Measurements from ENCODE around the gene MATCAP1. TPM values are rescaled to one million over a fixed set of nuclear protein-coding genes. Genes with fewer than 3 reads are reported as not detected.

Gene MATCAP1
- total RNA-seq, 1 experiment from 2014 or later, result 51.2 TPM

- no peak overlapping the region for H2AK5ac ChIP-seq (ENCODE audit: insufficient read length, low read length)
- H3K27ac ChIP-seq (ENCODE audit: insufficient read length, low read depth, low read length), result no peak overlapping the region
- H2BK5ac ChIP-seq (ENCODE audit: insufficient read length, low read length), result no peak overlapping the region
- H3K14ac ChIP-seq (ENCODE audit: insufficient read depth, low read length), result no peak overlapping the region
- H3K23ac ChIP-seq (ENCODE audit: insufficient read length, low read depth, low read length), result no peak overlapping the region
- no peaks in the 10 kb centered on the region for H4K20me1 ChIP-seq (ENCODE audit: control insufficient read depth, insufficient read depth, insufficient read length)
- H3K9me3 ChIP-seq (ENCODE audit: control insufficient read depth, low read depth, low read length), result no peaks in the 10 kb centered on the region
- H3K4me3 Mint-ChIP-seq, result peak overlapping the region; percentile 52 to 64; a peak in 4 of 5 replicates
- H3K4ac ChIP-seq (ENCODE audit: low read depth, low read length), result no peak overlapping the region
- no peaks in the 10 kb centered on the region for H3K79me2 ChIP-seq (ENCODE audit: insufficient read depth, low read length)
- no peak overlapping the region for H3K27ac Mint-ChIP-seq
- peaks cover 36% of the 10 kb centered on the region for H3K27me3 Mint-ChIP-seq (ENCODE audit: low read depth)
- no peak overlapping the region for H2BK15ac ChIP-seq (ENCODE audit: low read depth, low read length)
- WGBS (ENCODE audit: extremely low coverage, insufficient read length, low lambda C conversion rate), result no CpG with 5 or more reads among the region's 77 CpGs
- no peaks in the 10 kb centered on the region for H3K4me1 ChIP-seq (ENCODE audit: insufficient read depth, low read length)
- H2BK12ac ChIP-seq (ENCODE audit: insufficient read length, low read depth, low read length), result no peak overlapping the region
- H2BK20ac ChIP-seq (ENCODE audit: low read depth, low read length, poor library complexity, severe bottlenecking), result no peak overlapping the region
- H2AFZ ChIP-seq (ENCODE audit: low read length), result no peak overlapping the region
- H4K91ac ChIP-seq (ENCODE audit: insufficient read length, low read depth, low read length), result no peak overlapping the region
- H3K23me2 ChIP-seq (ENCODE audit: insufficient read length, low read depth, low read length, poor library complexity, severe bottlenecking), result peaks cover 7% of the 10 kb centered on the region
- peaks cover 22% of the 10 kb centered on the region for H3K27me3 ChIP-seq (ENCODE audit: insufficient read depth, low read length)
- peaks cover 10 to 44% (median 44%) of the 10 kb centered on the region in 3 experiments for H3K36me3 Mint-ChIP-seq (ENCODE audit: insufficient read depth in 1 of 3, low read depth in 3 of 3)
- DNase-seq, result peak; percentile 65
- H3K4me2 ChIP-seq (ENCODE audit: insufficient read depth, insufficient read length, low read length), result peak overlapping the region; percentile 65
- no peak overlapping the region for H4K8ac ChIP-seq (replicated peaks; ENCODE audit: insufficient read length, low read depth, low read length)
- H3K9ac ChIP-seq (ENCODE audit: extremely low read depth, insufficient read length, low read length), result no peak overlapping the region
- peaks cover 10 to 14% of the 10 kb centered on the region in 2 experiments for H3K4me1 Mint-ChIP-seq
- H2BK120ac ChIP-seq (ENCODE audit: low read depth, low read length, poor library complexity, severe bottlenecking), result no peak overlapping the region
- no peak overlapping the region for H4K5ac ChIP-seq (ENCODE audit: insufficient read length, low read depth, low read length)
- no peak overlapping the region for H3T11ph ChIP-seq (ENCODE audit: low read length)
- H3K56ac ChIP-seq (ENCODE audit: insufficient read length, low read depth, low read length), result no peak overlapping the region
- no peak; the same call in 2 of the 3 replicates for TF ChIP-seq CTCF (conservative IDR thresholded peaks at IDR 0.05)
- peaks cover 0 to 5% of the 10 kb centered on the region in 2 experiments; a peak in 3 of 5 replicates for H3K9me3 Mint-ChIP-seq
- no peak overlapping the region for H3K18ac ChIP-seq (ENCODE audit: insufficient read length, low read depth, low read length)
- no peaks in the 10 kb centered on the region for H3K79me1 ChIP-seq (ENCODE audit: insufficient read depth, low read depth, low read length, poor library complexity, severe bottlenecking)
Observed at GRCh38 chr16:67149276-67150046, 34.3 kb downstream of the MATCAP1 start.

Measured in H9 (cell line).